SK-N-SH (cell line): Measurements from ENCODE around the gene RIMKLA. TPM values are rescaled to one million over a fixed set of nuclear protein-coding genes. Genes with fewer than 3 reads are reported as not detected.

Experiments
- ELF1 ChIP-seq: IDR thresholded peaks from 2 replicates; pipeline ENCODE4 v1.4.0; 2012
- EP300 ChIP-seq, 2 experiments: IDR thresholded peaks; 2 replicates each; pipeline versions ENCODE4 v1.4.0 to v1.6.1; 2012; ENCODE audit warnings: borderline replicate concordance in 1 of 2, low read depth in 1 of 2, low read length in 1 of 2
- FOXM1 ChIP-seq: IDR thresholded peaks from 2 replicates; pipeline ENCODE4 v1.4.0; 2012; ENCODE audit warnings: low read depth, mild to moderate bottlenecking
- GATA2 ChIP-seq: sonication (generic); formaldehyde crosslinking; IDR thresholded peaks from 2 replicates; pipeline ENCODE4 v1.5.0; 2020; ENCODE audit warnings: mild to moderate bottlenecking, missing genetic modification reagents
- IRF3 ChIP-seq: fragments of 150-350 bp; IDR thresholded peaks from 2 replicates; pipeline ENCODE4 v1.6.1; 2016; ENCODE audit warnings: mild to moderate bottlenecking, low read depth, low read length
- JUND ChIP-seq: IDR thresholded peaks from 2 replicates; pipeline ENCODE4 v1.4.0; 2012
- RAD21 ChIP-seq: IDR thresholded peaks from 2 replicates; pipeline ENCODE4 v1.6.1; 2012; ENCODE audit warnings: mild to moderate bottlenecking, low read length
- RCOR1 ChIP-seq: fragments of 150-350 bp; IDR thresholded peaks from 2 replicates; pipeline ENCODE4 v1.6.1; 2017; ENCODE audit warnings: antibody characterized with exemption, low read length
- RXRA ChIP-seq: IDR thresholded peaks from 2 replicates; pipeline ENCODE4 v1.4.0; 2012; ENCODE audit warnings: low read depth, mild to moderate bottlenecking, borderline replicate concordance
- SMC3 ChIP-seq: IDR thresholded peaks from 2 replicates; pipeline ENCODE4 v1.6.1; 2012; ENCODE audit warnings: low read depth, low read length, improper control_type of control experiment
- TCF12 ChIP-seq: IDR thresholded peaks from 2 replicates; pipeline ENCODE4 v1.4.0; 2012
- YY1 ChIP-seq: IDR thresholded peaks from 2 replicates; pipeline ENCODE4 v1.4.0; 2012; ENCODE audit warnings: low read depth, mild to moderate bottlenecking
- polyA plus RNA-seq, 3 experiments: library from polyadenylated mRNA; depleted of rRNA; stranded (reverse); fragments of >200 nt; gene quantifications; 2 replicates each; pipeline ENCODE4 v1.2.3, GENCODE V29; 2012
- TF ChIP-seq, protein P1 (sequence below): fragments of 200-600 bp; sonication (generic); IDR thresholded peaks from 2 replicates; pipeline ENCODE4 v1.6.1; 2017; ENCODE audit warnings: antibody characterized with exemption, mild to moderate bottlenecking, moderate library complexity
- TF ChIP-seq, protein P2 (sequence below): IDR thresholded peaks from 2 replicates; pipeline ENCODE4 v1.6.1; 2012; ENCODE audit warnings: mild to moderate bottlenecking, low read depth, low read length, moderate library complexity

RIMKLA gene
- polyA plus RNA-seq, 1 of the 3 experiments (the other 2 are of a cell fraction), result 0.08 TPM

DNA sequence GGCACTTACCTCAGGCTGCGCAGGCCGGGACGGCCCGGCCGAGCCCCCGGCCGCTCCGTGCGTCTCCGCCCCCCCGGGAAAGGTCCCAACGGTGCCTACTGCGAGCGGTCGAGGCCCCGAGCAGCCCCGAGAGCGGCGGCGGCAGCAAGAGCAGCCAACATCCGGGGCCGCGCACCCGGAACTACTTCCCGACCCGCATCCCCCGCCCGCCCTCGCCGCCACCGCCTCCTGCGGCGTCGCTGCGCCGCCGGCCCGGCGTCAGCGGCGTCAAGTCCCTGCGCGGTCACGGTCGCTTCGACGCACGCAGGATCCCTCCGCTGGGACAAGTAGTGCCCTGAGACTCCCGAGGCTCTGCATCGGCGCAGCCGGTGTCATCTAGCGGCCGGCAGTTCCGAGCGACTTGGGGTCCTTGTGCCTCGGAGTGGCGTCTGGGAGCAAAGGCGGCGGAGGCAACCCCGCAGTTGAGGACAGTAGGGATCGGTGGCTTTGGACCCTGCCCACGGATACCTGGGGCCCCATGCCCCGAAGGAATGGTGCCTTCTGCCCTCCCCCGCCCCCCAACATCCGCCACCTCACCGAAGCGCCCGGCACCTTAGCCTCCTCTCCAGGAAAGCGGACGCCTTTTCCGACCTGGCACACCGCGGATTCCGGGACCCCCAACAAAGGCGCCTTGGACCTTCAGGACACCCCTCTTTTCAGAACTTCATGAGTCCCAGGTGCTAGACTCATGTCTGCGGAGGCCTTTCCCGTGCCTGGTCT is 45.4 kb upstream of the RIMKLA start, which contains the start of gene FOXJ3 (continued):
- TF ChIP-seq RCOR1, result peak; percentile 60; the same call in 1 of the 2 replicates
- no peak for TF ChIP-seq GATA2
- TF ChIP-seq SMC3, result no peak; the same call in 1 of the 2 replicates
- no peak for TF ChIP-seq RXRA
- no peak; the same call in 1 of the 2 replicates for TF ChIP-seq JUND
- peak; percentile 27 for TF ChIP-seq RAD21
- TF ChIP-seq, protein P1, sequence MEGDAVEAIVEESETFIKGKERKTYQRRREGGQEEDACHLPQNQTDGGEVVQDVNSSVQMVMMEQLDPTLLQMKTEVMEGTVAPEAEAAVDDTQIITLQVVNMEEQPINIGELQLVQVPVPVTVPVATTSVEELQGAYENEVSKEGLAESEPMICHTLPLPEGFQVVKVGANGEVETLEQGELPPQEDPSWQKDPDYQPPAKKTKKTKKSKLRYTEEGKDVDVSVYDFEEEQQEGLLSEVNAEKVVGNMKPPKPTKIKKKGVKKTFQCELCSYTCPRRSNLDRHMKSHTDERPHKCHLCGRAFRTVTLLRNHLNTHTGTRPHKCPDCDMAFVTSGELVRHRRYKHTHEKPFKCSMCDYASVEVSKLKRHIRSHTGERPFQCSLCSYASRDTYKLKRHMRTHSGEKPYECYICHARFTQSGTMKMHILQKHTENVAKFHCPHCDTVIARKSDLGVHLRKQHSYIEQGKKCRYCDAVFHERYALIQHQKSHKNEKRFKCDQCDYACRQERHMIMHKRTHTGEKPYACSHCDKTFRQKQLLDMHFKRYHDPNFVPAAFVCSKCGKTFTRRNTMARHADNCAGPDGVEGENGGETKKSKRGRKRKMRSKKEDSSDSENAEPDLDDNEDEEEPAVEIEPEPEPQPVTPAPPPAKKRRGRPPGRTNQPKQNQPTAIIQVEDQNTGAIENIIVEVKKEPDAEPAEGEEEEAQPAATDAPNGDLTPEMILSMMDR, result no peak
- 0 out of 2 replicates have a peak, but pooled peaks have one; percentile 11 for TF ChIP-seq FOXM1
- TF ChIP-seq ELF1, result peak; percentile 62; the same call in 1 of the 2 replicates
- 0 out of 2 replicates have a peak, but pooled peaks have one; percentile 48 for TF ChIP-seq YY1
- TF ChIP-seq EP300 (IDR thresholded peaks at IDR 0.05; ENCODE audit: borderline replicate concordance in 1 of 2, low read depth in 1 of 2, low read length in 1 of 2), result peak; percentile 10 to 60; a peak in 1 of 4 replicates
- TF ChIP-seq, protein P2, sequence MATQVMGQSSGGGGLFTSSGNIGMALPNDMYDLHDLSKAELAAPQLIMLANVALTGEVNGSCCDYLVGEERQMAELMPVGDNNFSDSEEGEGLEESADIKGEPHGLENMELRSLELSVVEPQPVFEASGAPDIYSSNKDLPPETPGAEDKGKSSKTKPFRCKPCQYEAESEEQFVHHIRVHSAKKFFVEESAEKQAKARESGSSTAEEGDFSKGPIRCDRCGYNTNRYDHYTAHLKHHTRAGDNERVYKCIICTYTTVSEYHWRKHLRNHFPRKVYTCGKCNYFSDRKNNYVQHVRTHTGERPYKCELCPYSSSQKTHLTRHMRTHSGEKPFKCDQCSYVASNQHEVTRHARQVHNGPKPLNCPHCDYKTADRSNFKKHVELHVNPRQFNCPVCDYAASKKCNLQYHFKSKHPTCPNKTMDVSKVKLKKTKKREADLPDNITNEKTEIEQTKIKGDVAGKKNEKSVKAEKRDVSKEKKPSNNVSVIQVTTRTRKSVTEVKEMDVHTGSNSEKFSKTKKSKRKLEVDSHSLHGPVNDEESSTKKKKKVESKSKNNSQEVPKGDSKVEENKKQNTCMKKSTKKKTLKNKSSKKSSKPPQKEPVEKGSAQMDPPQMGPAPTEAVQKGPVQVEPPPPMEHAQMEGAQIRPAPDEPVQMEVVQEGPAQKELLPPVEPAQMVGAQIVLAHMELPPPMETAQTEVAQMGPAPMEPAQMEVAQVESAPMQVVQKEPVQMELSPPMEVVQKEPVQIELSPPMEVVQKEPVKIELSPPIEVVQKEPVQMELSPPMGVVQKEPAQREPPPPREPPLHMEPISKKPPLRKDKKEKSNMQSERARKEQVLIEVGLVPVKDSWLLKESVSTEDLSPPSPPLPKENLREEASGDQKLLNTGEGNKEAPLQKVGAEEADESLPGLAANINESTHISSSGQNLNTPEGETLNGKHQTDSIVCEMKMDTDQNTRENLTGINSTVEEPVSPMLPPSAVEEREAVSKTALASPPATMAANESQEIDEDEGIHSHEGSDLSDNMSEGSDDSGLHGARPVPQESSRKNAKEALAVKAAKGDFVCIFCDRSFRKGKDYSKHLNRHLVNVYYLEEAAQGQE, result peak; percentile 72; the same call in 1 of the 2 replicates
- no peak for TF ChIP-seq IRF3
- TF ChIP-seq TCF12, result peak; percentile 38; the same call in 1 of the 2 replicates
